ENCODE measurements around the gene POLR3H.

POLR3H gene

GRCh38 chr22:41570221-41570620 is 26.0 kb upstream of the POLR3H start:
- H3K79me2 ChIP-seq (ENCODE audit: control insufficient read depth, low read length), result no peaks in the 10 kb centered on the region
- H3K27ac ChIP-seq (ENCODE audit: low read depth, low read length), result no peak overlapping the region
- H3F3A ChIP-seq (ENCODE audit: control insufficient read depth, insufficient read depth), result no peaks in the 10 kb centered on the region
- H4K20me1 ChIP-seq (ENCODE audit: control insufficient read depth, insufficient read depth, low read depth, low read length), result no peaks in the 10 kb centered on the region
- no peaks in the 10 kb centered on the region for H3K4me1 ChIP-seq (ENCODE audit: control insufficient read depth, low read length)
- no peaks in the 10 kb centered on the region; the same call in 1 of the 2 replicates for H3K27me3 ChIP-seq (ENCODE audit: control insufficient read depth, low read length)
- H3K9me2 ChIP-seq (replicated peaks; ENCODE audit: control insufficient read depth, low read length), result no peaks in the 10 kb centered on the region
- H3K9me3 ChIP-seq (ENCODE audit: control insufficient read depth, insufficient read depth, low read length), result no peaks in the 10 kb centered on the region
- no peak for TF ChIP-seq EZH2phosphoT487 (IDR thresholded peaks at IDR 0.05; ENCODE audit: borderline replicate concordance, low read length)
- TF ChIP-seq, protein P1, sequence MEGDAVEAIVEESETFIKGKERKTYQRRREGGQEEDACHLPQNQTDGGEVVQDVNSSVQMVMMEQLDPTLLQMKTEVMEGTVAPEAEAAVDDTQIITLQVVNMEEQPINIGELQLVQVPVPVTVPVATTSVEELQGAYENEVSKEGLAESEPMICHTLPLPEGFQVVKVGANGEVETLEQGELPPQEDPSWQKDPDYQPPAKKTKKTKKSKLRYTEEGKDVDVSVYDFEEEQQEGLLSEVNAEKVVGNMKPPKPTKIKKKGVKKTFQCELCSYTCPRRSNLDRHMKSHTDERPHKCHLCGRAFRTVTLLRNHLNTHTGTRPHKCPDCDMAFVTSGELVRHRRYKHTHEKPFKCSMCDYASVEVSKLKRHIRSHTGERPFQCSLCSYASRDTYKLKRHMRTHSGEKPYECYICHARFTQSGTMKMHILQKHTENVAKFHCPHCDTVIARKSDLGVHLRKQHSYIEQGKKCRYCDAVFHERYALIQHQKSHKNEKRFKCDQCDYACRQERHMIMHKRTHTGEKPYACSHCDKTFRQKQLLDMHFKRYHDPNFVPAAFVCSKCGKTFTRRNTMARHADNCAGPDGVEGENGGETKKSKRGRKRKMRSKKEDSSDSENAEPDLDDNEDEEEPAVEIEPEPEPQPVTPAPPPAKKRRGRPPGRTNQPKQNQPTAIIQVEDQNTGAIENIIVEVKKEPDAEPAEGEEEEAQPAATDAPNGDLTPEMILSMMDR (IDR thresholded peaks at IDR 0.05; ENCODE audit: low read depth, low read length, poor library complexity, severe bottlenecking), result no peak
- H3K4me2 ChIP-seq (ENCODE audit: low read length), result no peak overlapping the region
- H3K36me3 ChIP-seq (ENCODE audit: control insufficient read depth, low read length), result no peaks in the 10 kb centered on the region
- H3K4me3 ChIP-seq (ENCODE audit: low read length), result no peak overlapping the region

DNA sequence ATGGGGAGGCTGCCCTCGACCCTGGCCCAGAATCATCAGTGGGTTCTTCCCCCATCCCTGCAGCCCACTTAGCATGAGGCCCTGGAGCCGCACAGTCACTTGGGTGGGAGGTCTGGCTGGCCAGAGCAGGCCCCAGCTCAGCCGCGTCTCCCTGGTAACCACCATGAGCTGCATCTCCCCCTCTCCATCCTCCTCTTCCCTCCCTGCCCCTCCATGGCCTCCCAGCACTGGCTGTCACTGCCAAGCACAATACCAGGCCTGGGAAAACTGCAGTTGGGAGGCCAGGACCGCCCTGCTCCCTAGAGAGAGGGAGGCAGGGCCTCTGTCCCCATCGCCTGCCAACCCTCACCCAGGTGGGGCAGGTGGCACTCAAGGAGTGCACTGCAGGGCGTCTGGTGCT is 24.5 kb upstream of the POLR3H start:
- H3K4me3 ChIP-seq (ENCODE audit: low read length), result no peak overlapping the region
- no peaks in the 10 kb centered on the region; the same call in 1 of the 2 replicates for H3K27me3 ChIP-seq (ENCODE audit: control insufficient read depth, low read length)
- H3K9me2 ChIP-seq (replicated peaks; ENCODE audit: control insufficient read depth, low read length), result no peaks in the 10 kb centered on the region
- TF ChIP-seq, protein P1 (IDR thresholded peaks at IDR 0.05; ENCODE audit: low read depth, low read length, poor library complexity, severe bottlenecking), result no peak
- no peak for TF ChIP-seq EZH2phosphoT487 (IDR thresholded peaks at IDR 0.05; ENCODE audit: borderline replicate concordance, low read length)
- no peaks in the 10 kb centered on the region for H3K79me2 ChIP-seq (ENCODE audit: control insufficient read depth, low read length)
- no peaks in the 10 kb centered on the region for H3K36me3 ChIP-seq (ENCODE audit: control insufficient read depth, low read length)
- H3K9me3 ChIP-seq (ENCODE audit: control insufficient read depth, insufficient read depth, low read length), result no peaks in the 10 kb centered on the region
- no peaks in the 10 kb centered on the region for H3F3A ChIP-seq (ENCODE audit: control insufficient read depth, insufficient read depth)
- H3K4me2 ChIP-seq (ENCODE audit: low read length), result no peak overlapping the region
- no peaks in the 10 kb centered on the region for H4K20me1 ChIP-seq (ENCODE audit: control insufficient read depth, insufficient read depth, low read depth, low read length)
- no peak overlapping the region for H3K27ac ChIP-seq (ENCODE audit: low read depth, low read length)
- no peaks in the 10 kb centered on the region for H3K4me1 ChIP-seq (ENCODE audit: control insufficient read depth, low read length)

DNA sequence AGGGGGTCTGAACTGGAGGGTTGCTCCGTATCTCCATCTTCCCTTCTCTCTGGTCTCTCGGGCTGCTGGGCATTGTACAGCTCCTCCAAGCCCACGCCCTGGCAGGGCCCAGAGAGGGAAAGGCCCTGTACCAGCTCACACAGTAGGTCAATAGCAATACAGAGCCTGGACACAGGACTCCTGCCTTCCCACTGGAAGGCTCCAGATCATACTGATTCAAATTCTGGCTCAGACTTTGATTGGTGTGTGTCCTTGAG is 23.2 kb upstream of the POLR3H start:
- Histone ChIP-seq H3K4me1 (ENCODE audit: control insufficient read depth, low read length) (no peaks in the 10 kb centered on the region), H4K20me1 (ENCODE audit: control insufficient read depth, insufficient read depth, low read depth, low read length) (no peaks in the 10 kb centered on the region), H3K4me2 (ENCODE audit: low read length) (no peak overlapping the region), H3K79me2 (ENCODE audit: control insufficient read depth, low read length) (no peaks in the 10 kb centered on the region), H3K9me2 (replicated peaks; ENCODE audit: control insufficient read depth, low read length) (no peaks in the 10 kb centered on the region), H3K4me3 (ENCODE audit: low read length) (no peak overlapping the region), H3F3A (ENCODE audit: control insufficient read depth, insufficient read depth) (no peaks in the 10 kb centered on the region), H3K9me3 (ENCODE audit: control insufficient read depth, insufficient read depth, low read length) (no peaks in the 10 kb centered on the region), H3K27ac (ENCODE audit: low read depth, low read length) (no peak overlapping the region), H3K36me3 (ENCODE audit: control insufficient read depth, low read length) (no peaks in the 10 kb centered on the region), H3K27me3 (ENCODE audit: control insufficient read depth, low read length) (peaks cover 2% of the 10 kb centered on the region)
- TF ChIP-seq, protein P1 (IDR thresholded peaks at IDR 0.05; ENCODE audit: low read depth, low read length, poor library complexity, severe bottlenecking), result no peak
- TF ChIP-seq EZH2phosphoT487 (IDR thresholded peaks at IDR 0.05; ENCODE audit: borderline replicate concordance, low read length), result no peak
